HG03196 (cell line): ENCODE results near the gene DOCK10.

Source experiments
- ATAC-seq: cut with Tn5 transposase; IDR thresholded peaks from one replicate; pipeline ENCODE4 v1.9.1; 2021; ENCODE audit not compliant: unreplicated experiment

DOCK10 gene

DNA sequence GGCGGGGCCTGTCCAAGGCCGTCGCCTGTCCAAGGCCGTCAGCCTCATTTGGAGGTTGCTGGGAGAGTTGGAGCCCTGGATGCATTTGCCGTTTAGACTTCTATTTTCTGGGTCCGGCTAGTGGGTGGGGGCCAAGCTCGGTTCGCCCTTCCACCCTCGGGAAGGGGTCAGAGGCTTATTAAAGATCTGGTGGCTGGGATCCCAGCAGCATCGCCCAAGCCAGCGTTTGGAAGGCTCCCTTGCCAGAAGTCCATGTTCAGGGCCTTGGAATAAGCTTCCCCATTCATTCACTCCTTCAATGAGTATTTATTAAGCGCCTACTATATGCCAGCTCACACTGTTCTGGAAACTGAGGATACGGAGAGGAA is 516 bp upstream of the DOCK10 start:
- ATAC-seq: no peak

DNA sequence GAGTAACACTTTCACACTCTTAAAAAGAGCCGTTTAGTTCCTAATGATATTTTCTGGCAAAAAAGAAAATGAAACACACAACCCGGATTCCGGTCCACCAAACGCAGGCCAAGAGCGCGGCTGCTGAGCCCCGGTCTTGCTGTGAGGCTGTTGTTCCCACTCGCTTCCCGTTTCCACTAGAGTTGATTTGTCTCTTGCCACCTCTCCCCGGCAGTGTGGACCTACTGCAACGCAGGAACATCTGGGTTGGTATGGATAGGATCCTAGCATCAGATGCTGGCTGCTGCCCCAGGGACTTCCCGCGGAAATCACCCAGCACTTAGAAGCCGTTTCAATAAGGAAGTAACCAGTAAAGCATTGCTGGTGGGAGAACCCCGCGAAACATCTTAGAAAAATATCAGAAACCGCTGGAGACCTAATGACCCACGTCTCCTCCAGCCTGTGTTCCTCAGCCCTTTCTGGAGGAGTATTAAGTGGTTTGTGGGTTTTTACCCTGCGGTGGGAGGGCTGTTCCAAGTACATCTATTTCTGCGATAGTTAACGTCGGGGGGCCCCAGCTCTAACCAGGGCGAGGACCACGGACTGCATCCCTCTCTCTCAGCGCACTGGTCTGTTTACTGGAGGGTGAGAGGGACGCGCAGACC is 939 bp downstream of the DOCK10 start:
- peak; percentile 64 for ATAC-seq

DNA sequence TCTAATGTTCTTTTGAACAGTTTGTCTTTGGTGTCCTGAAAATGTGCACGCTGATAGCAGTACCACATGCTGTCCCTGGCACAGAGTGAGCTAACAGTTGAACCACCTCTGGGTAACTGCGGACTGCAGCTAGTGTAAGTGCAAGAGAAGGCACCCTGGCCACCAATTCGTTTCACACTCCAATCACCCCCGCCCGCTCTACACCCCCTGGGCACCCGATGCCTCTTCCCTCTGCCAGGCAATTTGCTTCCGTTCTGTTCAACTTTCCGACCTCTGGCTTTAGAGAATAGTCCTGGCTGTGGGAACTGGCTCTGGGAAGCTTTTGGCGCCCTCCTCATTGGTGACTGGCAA is 1.4 kb downstream of the DOCK10 start:
- ATAC-seq: peak; percentile 27

DNA sequence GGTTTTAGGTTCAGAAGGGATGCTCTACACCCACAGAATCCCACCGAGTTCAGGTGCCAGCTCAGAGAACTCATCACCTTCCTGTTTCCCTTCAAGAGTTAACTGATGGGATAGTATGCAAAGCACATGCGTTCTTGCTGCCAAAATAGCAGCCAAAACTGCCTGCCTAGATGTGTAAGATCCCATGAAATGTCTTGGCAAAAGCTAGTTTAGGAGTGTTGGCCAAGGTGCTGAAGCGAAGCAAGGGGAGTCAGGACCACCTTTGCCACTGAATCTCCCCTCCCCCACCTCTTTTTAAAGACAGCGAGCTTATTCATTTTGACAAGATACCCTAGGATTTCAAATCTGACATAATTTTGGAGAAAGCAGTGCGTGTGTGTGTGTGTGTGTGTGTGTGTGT is 2.1 kb downstream of the DOCK10 start:
- ATAC-seq: no peak

DNA sequence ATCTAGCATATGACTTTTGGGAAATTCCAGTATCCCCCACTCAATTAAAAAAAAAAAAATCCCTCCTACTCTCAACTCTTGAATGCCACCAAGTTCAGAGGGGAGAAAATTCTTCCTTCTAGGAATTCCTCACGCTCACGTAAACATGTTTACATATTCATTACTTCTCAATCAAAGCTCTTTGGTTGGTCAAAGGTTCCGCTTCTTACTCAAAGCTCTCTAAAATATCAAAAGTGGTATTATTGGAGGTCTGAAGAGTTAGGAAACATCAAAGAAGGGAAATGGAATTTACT is 4.1 kb downstream of the DOCK10 start:
- ATAC-seq: no peak

DNA sequence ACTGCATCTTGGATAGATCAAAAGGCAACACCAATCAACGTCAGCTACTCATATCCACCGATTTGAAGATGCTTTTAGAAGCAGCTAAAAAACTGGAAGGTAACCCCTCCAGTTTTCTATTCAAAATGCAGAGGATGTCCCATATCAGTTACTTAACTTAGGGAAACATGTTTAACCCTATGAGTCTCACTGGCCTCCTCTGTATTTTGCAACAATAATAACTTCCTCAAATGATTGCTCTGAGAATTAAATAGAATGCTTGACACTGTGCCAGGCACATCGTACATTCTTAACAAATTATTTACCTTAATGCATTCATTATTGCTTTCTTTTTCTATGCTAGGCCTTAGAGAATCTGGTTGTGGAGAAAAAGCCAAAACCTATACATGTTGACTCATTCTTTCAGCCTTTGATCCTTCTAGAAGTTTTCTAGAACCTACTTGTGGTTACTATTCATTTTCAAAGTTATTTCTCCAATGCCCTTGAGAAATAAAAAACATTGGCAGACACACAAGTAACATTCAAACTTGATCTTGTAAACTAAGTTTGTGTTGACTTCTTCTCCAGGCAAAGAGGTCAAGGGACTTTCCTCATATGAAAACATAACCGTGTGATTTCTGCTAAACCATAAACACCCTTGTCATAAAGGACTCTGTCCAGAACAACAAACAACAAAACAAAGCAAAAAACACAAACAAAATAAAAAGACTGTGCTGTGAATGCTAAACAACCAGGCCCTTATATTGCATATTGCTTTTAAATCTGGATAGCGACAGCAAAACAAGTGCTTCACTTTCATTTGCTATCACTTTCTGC is 4.6 kb downstream of the DOCK10 start:
- ATAC-seq: no peak

DNA sequence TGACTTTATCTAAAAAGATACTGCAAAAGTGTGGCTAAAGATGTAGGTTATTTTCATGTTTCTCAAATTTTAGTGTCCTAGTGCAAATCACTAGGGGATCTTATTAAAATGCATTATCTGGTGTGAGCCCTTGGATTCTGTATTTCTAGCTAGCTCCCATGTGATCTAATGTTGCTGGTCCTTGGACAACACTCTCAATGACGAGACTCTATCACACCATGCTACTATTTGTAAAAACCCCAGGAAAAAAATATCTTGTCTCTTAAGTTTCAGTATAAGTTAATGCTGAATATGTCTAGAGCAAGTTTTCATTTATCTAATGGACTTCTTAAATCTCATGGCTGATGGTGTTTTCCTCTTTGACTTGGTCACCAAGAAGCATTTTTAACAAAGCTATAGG is 5.8 kb downstream of the DOCK10 start:
- ATAC-seq: no peak

DNA sequence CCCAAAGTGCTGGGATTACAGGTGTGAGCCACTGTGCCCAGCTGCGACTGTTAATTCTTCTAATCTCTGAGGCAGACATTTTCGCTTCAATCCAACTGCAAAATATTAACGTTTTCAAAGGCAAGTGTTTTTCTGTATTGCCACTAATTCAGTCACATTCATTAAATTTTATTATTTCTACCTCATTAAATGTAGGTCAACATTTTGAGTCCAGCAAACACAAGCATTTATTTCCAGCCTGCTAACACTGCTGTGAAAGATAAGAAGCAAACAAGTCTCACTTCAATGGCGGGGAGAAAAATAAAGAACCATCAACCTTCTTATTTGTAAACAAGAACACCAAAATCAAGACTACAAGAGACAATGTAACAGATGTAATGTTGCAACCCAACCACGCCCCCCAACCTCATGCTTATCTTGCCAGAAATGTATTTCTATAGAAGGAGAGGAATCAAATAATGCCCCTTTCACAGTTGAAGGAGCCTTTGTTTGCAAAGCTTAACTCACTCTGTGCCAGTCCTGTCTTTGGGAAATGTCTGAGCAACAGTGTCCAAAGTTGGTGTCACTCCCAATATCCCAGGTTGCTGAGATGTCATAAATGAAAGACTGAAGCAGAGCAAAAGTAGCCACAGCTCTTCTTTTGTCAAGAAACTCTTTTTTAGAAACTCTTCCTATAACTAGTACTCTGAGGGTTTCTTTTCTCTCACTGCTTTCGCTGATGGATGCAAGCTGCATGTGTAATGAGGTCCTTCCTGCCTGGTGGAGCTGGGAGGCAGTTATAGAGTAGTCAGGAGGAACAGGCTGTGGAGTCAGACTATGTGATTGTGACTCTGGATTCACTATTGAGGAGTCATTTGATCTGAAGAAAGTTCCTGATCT is 8.6 kb downstream of the DOCK10 start:
- no peak for ATAC-seq

DNA sequence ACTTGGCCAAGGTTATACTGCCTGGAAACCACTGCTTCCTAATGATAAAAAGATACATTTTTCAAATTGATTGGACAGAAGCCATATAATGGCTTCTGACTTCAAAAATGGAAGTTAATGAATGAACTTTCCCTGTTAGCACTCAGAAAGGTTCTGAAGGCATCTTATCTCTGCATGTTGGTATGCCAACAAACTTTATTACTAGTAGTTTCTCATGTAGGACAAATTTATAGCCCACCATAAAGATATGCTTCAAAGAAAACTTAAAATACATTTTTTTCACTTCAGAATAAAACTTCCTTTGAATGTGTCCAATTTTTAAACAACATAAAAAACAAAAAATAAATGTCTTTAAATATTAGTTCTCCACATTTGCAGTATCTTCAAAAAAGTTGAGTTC is 10.0 kb downstream of the DOCK10 start:
- ATAC-seq: no peak

DNA sequence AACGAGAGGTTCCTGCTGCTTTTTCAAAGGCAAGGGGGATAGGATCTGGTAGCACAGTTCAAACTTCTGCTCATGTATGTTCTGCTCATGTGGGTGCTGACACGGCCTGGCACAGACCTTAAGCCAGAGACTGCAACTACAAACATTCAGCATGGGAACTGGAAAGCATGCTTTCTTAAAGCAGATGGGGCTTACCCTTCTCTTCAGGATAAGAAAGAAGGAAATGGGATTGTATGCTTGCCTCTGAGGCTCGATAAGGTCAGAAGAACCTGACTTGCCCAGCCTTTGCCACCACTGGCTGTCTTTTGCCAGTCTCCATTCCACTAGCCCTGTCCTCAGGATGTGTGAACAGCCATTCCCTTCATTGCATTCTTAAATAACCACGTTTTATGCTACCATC is 10.7 kb downstream of the DOCK10 start:
- ATAC-seq: no peak

DNA sequence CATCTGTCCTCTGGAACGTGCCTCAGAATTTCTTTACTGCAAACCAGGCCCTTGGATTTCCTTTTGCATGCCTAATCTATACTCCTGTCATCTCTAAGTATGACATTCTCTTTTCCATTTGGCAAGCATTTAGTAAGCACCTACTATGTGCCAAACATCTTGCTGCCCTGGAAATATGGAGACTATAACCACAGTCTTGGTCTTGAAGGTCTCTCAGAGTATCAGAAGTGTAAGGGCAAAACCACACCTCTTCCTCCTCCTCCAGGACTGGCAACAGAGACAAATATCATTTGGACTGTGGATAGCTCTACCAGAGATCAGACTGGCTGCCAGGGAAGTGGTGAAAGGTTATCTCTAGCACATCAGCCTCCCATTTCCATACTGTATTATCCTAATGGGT is 11.4 kb downstream of the DOCK10 start:
- no peak for ATAC-seq

DNA sequence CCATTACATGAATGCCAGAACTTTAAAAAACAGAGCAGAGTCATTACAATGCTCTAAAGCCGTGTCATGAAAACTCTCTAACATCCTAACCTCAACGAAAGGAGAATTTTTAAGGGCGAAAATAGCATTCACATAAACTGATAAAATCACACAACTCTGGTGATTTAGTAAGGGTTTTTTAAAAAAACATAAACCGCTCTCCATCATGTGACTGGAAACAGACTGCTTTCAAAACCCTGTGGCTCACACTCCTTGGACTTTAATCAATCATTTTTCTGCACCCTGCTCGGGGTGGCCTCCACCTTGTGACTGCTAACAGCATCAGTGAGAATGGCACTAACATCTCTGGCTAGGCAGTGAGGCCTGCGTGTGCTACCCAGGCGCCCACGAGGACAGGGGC is 12.1 kb downstream of the DOCK10 start:
- no peak for ATAC-seq

DNA sequence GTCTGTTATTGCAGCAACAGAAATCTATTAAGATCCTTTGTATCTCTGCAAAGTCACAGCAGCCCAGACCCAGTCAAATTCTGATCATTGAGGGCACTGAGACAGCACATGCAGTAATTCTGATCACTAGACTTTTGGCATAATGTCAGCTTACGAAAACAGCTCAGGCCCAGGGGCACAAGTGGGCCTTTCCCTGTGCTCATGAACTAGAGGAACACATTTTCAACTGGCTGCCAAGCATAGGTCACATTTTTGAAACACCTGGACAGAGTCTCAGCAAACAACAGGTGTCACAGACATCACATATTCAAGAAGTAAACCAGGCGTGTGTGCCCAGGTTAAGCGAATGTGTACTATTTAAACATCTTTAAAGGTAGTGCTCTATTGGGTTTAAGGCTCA is 13.7 kb downstream of the DOCK10 start:
- ATAC-seq: no peak

DNA sequence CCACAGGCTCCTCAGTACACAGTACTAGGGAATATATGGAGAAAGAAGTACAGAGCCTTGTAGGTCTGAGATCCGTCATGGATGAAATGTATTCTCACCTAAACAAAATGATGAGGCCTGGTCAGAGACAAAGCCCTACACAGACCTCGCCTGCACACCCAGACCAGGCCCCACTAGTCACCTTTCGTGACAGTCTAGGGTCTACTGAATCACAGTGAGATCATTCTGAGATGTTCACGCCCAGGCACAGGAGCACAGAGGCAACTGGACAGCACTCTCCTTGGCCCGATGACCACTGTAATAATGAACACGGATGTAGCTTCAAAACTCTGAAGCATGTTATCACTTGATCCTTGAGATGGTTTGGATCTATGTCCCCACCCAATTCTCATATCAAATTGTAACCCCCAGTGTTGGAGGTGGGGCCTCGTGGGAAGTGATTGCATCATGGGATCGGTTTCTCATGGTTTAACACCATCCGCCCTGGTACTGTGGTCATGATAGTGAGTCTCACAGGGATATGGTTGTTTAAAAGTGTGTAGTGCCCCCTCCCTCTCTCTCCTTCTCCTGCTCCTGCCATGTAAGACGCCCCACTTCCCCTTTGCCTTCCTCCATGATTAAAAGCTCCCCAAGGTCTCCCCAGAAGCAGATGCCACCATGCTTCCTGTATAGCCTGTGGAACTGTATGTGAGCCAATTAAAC is 15.1 kb downstream of the DOCK10 start:
- ATAC-seq: no peak

DNA sequence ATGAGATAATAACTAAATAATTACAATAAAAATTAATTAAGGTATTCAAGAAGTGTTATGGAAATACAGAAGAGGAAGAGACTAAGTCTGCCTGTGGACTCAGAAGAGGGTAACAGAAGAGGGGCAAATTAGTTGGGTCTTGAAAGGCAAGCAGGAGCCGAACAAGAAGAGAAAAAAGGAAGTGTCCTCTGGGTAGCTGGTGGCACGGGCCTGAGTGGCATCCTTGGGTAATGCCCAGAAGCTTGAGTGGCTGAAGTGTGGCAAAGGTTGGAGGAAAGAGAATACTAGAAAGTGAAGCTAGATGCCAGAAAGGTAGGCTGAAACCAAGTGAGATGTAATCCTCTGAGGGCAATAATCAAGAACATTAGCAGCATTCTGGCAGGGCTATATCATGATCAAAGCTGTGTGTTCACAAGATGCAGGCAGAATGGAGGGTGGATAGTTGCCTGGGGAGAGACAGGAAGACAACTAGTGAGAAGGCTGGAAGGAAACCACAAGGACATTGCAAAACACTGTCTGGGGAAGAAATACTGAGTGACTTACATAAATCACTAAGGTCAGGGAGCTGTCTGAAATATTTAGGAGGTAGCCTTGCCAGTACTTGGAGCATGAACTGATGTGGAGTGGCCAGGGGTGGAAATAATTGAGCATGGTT is 16.2 kb downstream of the DOCK10 start:
- peak; percentile 47 for ATAC-seq

DNA sequence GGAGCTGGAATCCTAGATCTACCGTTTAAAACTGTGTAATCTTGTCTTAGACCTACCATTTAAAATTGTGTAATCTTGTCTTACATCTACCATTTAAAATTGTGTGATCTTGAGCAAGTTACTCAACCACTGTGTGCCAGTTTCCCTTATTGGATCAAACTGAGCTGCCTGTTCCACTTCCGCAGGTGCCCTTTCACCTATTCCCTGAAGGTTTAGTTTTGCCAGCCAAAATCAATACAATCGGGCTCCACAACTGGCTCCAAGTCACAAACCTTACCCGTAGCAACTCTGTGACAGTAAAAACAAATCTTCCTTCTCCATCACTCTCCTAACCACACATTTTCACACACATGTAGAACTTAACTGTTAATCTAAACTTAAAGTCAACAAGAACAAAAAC is 20.1 kb downstream of the DOCK10 start:
- no peak for ATAC-seq

DNA sequence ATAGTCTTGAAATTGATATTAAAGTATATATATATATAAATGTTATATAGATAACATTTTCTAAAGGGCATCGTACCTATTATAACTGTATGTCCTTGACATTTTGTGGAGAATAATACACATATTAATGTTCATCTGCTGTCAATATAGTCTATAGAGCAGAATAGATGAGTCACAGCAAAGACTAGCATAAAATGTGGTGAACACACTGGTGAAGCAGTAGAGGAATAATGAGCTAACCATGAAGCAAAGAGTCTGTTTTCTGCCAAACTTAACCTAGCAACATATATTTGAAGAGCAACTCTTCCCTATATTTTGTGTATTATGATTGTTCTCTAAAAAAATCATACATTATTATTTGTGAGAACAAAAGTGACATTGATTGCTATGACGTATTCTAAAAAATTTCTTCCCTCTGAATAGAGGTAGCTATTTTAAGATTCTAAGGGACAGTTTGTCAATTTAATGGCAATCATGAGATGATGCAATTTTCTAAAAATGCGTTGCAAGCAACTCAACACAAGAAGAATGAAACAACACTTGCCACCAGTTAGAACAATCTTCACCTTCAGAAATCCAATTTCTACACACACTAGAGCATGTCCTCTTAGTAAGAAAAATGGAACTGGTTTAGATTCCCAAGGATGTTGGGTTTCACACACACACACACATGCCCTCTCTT is 22.0 kb downstream of the DOCK10 start:
- ATAC-seq: no peak

DNA sequence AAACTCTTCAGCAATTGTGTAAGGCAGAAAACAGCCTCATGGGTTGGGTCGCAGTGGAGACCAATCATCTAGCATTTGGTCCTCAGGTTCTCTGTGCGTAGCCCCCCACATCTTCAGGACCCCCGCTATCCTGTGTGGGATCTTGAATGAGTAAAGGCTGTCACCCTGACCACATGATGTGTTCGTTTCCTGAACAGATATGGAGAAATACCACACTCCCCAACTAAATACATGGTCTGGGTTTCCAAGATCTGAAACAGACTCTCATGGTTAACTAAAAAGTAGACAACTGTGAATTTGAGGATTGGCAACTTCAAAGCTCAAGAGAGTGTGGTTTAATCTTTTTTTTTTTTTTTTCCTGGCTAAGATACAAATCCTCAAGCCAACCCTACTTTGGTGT is 23.2 kb downstream of the DOCK10 start:
- no peak for ATAC-seq

DNA sequence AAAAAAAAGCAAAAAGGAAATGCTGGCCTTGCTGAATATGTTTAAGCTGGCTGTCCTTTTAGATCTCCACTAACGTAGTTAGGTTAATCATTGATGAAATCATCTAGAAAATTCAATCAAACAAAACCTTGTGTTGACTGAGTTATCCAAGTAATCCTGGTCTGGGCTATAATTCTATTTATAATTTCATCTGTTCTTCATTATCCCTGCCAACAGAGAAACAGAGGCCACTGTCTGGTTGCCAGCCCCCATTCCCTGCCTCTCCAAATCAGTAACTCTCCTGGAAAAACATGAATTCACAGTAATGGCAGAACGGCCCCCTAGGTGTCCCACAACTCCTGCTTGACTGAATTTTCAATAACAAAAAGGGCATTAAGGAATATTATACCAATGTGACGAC is 24.6 kb downstream of the DOCK10 start:
- no peak for ATAC-seq

DNA sequence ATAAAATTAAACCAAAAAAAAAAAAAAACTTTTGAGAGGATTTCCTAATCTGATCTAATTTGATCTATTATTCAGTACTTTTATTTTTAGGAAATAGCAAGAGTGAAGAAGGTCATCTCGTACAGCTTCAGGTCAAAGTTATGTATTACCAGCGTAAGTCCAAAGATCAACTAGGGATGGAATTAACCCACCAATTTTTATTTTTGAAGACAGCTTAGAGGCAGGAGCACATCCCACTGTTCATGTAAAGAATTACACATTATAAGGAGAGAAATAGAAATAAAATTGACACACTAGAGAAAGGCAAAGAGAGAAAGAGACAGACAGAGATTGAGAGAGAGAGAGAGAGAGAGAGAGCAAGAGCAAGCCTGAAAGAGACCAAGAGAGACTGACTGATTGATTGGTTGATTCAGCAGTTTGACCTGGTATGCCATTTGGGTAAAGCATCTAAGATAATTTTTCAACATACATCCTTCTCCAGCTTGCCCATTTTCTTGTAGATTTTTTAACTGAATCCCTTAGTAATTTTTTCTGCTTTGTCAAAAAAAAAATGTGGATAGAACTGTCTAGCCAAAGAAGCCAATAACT is 25.1 kb downstream of the DOCK10 start:
- no peak for ATAC-seq
